NCI-H446 treated with DMSO at 0.1 percent for 48 hours (cell line): ENCODE results near the gene DBN1.

Experiments
- DNase-seq: peaks from one replicate; lab custom pipeline; 2025; lab: John Stamatoyannopoulos, UW

The DBN1 gene

DNA sequence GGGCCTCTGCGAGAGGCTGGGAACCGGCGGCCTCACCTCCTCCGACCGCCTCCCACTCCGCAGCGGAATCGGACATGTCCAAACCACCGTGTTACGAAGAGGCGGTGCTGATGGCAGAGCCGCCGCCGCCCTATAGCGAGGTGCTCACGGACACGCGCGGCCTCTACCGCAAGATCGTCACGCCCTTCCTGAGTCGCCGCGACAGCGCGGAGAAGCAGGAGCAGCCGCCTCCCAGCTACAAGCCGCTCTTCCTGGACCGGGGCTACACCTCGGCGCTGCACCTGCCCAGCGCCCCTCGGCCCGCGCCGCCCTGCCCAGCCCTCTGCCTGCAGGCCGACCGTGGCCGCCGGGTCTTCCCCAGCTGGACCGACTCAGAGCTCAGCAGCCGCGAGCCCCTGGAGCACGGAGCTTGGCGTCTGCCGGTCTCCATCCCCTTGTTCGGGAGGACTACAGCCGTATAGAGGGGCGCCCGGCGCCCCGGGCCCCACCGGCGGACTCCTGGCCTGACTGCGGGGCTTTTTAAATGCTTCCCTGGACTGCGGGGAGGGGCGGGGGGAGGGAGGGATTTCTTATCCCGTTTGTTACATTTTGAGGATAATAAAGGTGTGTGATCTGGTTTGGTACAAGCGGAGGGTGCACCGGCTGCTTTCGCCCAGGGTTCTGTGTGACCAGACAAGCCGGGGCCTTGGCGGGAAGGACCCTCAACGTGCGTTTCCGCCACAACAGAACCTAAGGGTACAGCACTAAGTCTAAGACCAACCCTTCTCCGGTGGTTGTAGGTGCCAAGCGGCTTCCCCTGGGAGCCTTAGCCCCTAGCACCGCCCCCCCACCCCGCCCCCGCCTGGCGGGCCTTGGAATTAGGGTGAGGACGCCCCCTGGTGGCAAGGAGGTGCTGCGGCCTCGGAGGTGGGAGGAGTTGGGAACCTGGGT, 17.5 kb downstream of the DBN1 start:
- DNase-seq: peak; percentile 70

GRCh38 chr5:177455036-177455660, 18.3 kb downstream of the DBN1 start:
- peak; percentile 44 for DNase-seq

- peak; percentile 56 for DNase-seq
These were observed 18.9 kb downstream of the DBN1 start for GRCh38 chr5:177454397-177455035.

DNA sequence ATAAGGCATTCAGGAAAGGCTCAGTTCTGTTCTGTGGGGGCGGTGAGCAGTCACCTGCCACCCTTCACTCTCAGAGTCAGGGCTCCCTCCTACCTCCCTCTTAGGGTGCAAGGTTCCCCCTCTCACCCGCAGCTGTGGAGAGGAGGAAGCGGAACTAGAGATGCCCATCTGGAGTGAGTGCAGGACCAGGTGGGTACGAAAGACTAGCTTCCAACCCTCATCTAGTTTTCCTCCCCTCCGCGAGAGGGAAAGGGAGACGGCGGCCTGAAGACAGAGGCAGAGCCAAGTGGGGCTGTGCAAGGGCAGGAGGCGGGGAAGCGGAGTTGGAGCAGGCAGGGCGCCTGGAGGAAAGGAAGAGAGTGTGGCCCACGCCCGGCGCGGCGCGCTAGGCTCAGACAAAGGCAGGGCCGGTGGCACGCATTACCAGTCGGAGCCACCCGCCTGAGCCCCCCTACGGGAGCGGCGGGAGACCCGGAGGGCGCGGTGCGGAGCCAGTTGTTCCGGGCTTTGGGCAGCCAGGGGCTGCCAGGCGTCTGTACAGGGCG, 19.5 kb downstream of the DBN1 start:
- no peak for DNase-seq

DNA sequence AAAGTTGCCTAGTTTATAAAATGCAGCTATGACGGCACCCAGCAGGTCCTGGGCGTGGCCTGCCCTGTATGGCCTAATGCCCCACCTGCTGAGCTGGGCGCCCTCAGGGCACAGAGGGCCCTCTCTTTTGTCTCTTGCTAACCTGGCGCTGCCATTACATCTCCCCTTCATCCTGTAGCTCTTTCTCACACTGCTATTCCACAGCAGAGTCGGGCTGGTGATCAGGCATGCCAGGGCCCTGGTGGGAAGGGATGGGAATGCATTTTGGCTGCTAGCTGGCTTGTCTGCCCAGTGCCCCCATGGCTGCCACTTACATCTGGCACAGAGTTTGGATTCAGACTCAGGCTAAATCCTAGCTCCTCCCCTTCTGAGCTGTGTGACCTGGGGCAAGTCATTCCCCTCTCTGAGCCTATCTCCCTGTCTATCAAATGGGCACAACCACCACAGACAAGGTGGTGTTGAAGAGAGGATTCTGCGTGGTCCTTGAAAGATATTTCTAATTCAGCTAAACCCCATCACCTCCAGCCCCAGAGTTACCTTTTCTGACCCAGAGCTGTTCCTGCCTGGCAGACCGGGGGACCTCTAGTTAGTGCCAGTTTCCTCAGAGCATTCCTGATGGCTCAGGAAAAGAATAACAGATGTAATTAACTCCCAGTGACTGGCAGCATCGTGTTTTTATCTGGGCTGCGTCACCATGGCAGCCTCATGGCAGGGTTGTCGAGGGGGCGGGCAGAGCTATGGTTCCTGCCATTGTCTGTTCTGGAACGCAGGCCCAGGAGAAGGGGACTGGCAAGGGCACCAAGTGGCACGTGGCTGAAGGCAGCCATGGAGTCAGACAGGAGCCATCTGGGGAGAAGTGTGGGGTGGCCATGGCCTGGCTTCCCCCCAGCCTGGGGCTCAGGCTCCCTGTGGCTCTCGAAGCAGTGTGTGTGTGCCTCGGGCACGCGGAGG, 20.5 kb downstream of the DBN1 start:
- DNase-seq: peak; percentile 11

DNA sequence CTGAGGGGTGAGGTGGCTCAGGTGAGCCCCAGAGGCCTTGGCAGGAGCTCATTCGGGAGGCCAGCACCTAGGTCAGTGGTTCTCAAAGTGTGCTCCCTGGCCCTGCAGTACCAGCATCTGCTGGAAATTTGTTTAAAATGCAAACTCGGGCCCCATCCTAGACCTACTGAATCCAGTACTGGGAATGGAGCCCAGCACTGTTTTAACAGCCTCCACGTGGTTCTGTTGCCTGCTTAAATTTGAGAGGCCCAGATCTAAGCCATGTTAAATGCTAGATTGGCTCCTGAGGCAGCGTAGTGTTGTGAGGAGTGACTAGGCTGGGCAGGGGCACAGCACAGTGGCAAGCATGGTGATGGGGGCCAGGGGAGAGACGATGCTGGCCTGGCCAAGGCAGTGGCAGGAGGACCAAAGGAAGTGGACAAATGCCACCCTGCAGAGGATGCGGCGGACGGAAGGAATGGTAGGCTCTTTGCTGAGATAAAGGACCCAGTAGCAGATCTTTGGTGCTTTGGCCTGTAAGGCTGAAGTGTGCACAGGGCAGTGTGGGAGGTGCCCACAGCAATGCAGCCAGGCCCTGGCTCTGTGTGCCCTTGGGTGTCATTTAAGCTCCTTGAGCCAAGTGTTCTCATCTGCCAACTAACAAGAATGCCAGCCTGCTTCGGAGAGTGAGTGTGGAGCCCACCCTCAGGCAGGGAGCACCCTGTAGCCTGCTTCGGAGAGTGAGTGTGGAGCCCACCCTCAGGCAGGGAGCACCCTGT, 22.6 kb downstream of the DBN1 start:
- no peak for DNase-seq

DNA sequence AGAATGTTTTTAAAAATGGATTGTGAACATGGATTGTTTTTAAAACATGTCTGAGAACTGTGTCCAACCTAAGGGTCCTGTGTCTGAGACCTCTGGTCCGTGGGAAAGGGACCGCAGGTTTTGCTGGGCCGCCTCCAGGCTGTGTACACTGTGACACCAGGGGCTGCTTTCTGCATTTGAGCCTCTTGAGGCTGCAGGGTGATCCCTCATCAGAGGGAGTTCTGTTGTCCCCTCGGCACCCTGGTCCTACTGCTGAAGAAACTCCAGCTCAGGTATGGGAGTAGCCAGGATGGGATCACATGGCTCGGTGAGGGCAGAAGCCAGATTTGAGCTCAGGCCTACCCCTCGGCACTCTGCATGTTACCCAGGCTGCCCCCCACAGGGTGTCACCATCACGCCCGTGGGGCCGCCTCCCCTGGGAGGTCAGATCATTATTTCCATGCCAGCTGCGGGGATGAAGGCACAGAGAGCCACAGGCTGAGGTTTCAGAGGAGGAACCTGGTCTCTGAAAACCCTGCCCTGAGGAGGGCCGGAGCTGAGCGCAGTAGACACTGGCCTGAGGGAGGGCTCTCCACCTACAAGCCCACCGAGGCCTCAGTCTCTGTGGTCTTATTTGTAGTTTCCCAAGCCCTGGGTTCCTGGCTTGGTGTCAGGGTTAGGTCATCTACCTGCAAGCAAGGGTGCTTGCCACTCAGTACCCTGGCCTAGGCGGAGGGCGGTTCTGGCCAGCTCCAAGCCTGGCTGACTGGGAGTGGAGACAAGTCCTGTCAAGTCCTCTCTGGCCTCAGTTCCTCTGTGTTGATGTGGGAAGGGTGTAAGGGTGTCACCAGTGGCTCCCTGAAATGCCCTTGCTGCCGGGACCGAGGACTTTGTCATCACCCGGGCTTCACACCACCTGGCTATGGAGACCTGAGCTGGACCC, 24.0 kb downstream of the DBN1 start:
- no peak for DNase-seq

DNA sequence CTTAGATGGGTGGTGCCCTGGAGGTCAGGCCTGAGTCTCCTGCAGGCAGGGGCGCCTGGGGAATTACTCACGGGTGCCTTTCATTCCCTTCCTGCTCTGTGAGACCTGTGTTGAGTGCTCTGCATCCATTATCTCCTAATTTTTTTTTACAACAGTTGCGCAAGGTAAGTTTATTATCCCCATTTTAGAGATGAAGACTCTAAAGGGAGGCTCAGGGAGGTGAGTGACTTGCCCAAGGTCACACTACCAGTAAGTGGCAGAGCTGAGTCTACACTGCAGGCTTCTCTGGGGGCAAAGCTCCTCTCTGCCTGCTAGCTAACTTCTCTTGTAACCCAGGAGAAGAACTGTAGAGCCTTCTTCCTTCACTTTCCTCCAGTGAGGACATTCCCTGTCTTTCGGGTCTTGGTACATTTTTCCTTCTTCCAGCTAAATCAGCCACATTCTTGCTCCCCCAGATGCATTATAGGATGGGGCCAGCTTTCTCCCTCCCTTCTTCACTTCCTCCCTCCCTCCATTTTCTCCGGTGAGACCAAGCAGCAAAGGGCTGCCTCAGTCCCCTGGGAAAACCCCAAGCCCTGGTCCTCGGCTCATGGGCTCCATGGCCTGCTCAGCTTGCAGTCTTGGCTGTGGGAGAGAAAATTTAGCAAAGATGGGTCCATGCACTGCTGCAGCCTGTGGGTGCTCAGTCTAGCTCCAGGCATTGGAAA, 25.0 kb downstream of the DBN1 start:
- no peak for DNase-seq

GRCh38 chr5:177447611-177448243, 25.7 kb downstream of the DBN1 start:
- peak; percentile 15 for DNase-seq

DNA sequence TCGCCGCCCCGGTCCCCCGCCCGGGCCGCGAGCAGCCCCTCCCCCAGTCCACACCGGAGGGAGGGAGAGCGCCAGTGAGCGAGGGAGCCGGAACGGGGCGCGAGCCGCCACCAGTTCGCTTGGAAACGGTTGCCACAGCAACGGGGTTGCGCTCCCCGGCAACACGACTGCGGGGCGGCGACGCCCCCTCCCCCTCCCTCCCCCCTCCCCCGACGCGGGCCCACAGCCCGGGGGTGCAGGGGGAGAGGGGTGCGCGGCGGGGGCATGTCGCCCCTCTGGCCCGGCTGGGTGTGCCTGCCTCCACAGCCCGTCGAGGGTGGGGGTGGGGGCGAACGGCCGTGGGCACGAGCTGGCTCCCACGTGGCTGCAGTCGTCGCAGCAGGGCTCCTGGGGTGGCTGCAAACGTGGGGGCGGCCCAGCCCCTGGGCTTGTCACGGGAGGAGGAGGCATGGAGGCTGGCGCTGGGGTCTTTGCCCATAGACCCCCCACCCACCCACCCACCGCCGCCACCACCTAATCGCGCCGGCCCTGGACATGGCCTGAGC, 26.3 kb downstream of the DBN1 start:
- peak; percentile 37 for DNase-seq

DNA sequence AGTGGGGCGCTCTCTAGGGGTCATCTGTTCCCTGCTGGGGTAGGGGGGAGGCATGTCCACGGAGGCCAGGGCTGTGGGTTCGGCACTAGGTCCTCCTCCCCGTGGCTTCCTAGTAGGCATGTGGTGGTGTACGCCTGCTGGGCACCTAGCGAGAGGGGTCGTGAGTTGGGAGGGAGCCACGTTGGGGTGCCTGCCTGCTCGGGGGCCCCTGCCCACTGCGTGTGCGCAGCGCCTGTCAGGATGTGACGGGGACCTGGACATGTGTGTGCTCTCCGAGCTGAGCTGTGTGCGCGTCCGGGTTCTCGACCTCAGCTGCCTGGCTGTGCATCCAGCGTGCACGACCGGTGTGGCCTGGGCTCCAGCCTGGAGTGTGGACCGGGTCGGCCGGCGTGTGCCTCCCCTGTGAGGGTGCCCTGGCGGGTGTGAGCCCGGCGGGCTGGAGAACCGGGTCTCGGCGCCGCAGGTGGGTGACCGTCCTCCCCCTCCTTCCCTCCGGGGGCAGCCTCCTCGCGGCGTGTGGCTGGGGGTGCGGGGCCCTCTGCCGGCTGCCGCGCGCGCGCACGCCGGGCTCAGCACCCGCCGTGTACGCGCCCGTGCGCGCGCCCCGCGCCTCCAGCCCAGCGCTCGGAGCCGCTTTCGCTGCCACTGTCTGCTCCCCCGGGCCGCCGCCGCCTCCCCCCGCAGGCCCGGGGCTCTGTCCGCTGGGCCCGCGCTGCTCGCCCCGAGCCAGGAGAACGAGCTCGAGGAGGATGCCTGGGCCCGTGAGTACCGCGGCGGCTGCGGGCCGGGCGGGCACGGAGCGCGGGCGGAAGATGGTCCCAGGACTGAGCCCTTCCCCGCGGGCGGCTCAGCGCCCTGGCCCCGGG, 27.0 kb downstream of the DBN1 start, which contains the start of gene PRR7:
Gene PRR7 (plus strand): TSS at position 615 of the 866 bp plus-strand sequence. CDS start 8,254 bp downstream, outside the sequence.
- DNase-seq: peak; percentile 45

DNA sequence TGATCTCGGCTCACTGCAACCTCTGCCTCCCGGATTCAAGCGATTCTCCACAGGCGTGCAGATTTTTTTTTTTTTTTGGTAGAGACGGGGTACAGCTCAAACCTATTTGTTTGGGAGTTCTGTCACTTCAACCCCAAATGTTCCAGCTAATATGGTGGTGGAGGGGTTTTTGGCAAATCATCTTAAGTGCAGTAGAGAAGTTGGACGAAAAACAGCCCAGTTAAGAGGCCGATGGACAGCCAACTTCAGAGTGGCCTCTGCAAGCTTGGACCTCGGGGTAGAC, 27.6 kb downstream of the DBN1 start:
- DNase-seq: no peak

DNA sequence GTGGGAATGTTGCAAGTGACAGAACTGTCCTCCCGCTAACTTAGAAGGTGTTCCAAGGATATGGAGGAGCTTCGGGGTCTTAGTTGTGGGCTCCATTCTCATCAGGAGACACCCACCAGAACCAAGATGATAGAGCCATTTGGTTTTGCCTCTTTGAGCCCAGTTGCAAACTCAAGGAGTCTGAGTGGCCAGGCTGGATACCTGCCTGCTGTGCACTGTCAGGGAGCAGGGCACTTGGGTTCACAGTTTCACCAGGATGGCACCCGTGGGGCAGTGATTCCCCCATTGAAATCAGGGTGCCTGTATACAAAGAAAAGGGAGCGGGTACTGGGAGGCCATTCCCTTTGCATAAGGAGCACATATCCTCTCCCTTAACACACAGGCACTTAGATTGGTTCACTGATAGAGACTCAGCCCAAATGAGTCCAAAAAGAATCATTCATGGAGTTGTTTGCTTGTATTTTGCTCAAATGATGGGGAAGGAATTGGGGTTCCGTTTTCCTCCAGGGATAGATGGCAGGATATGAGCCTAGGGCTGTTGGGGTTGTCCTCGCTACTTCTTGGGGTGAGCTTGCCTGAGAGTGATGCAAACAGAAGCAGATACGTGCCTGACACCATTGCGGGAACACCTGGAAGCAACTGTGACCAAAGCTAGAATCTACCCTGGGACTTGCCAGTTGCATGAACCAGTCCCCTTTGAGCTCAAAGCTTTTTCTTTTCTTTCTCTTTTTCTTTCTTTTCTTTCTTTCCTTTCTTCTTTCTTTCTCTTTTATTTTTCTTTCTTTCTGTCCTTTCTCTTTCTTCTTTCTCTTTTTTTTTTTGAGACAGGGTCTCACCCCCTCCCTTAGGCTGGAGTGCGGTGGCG, 28.1 kb downstream of the DBN1 start:
- DNase-seq: no peak

- DNase-seq: no peak
These were observed 29.1 kb downstream of the DBN1 start for GRCh38 chr5:177444106-177445051.
